GM12878 (cell line): ENCODE measurements around the gene IRAK3. TPM values are rescaled to one million over a fixed set of nuclear protein-coding genes. Genes with fewer than 3 reads are reported as not detected.
"Not testable (repeated sequence)": the region's sequence is repeated elsewhere in the genome, so short reads cannot be mapped to it uniquely, and the experiment has no call there.

Experiments used
- ATAC-seq: fragments of 200-7000 bp; cut with Tn5 transposase; 3 replicates; pipeline ENCODE4 v1.9.1; 2020; ENCODE audit warnings: mild to moderate bottlenecking, moderate library complexity
- BruUV-seq: library from RNA; stranded (reverse); fragments of 400-500 nt; replicated peaks from 2 replicates; lab custom pipeline; 2021; lab: Mats Ljungman, UMichigan
- CTCF ChIA-PET: fragments of 300-600 bp; sonication (Branson Sonifier 250); formaldehyde crosslinking; extraction: SDS; loops from one replicate; lab custom pipeline; 2021; ENCODE audit warnings: inconsistent platforms; lab: Yijun Ruan, JAX
- POLR2A ChIA-PET: fragments of 350-600 bp; formaldehyde crosslinking; extraction: SDS; loops from one replicate; lab custom pipeline; 2021; ENCODE audit warnings: inconsistent platforms; lab: Charles Lee
- RAD21 ChIA-PET: fragments of 300-600 bp; sonication (Branson Sonifier 250); formaldehyde crosslinking; loops from one replicate; lab custom pipeline; 2023; ENCODE audit warnings: antibody characterized with exemption; ENCODE audit not compliant: unreplicated experiment; lab: Charles Lee
- SMC1A ChIA-PET: fragments of 300-600 bp; sonication (Branson Sonifier 250); formaldehyde crosslinking; loops from one replicate; lab custom pipeline; 2023; ENCODE audit not compliant: unreplicated experiment, uncharacterized antibody; lab: Charles Lee
- DNase-seq: peaks from one replicate; pipeline ENCODE4 v3.0.0-alpha.2; 2011; ENCODE audit warnings: low read depth, low spot score
- FAIRE-seq: peaks from 3 replicates; lab custom pipeline; 2011; peaks lifted over from hg19 to GRCh38; lab: Jason Lieb, UNC
- H2AFZ ChIP-seq: 2 replicates; pipeline ENCODE4 v1.6.0; 2011; ENCODE audit warnings: low read depth, low read length, control low read depth; ENCODE audit not compliant: control insufficient read depth
- H3K27ac ChIP-seq: 2 replicates; pipeline ENCODE4 v1.5.1; 2011; ENCODE audit warnings: control low read depth; ENCODE audit not compliant: control insufficient read depth, insufficient read depth
- H3K27me3 ChIP-seq, 2 experiments: replicated peaks in 1 of 2; 2 replicates each; pipeline versions ENCODE4 v1.6.0 to v1.6.1; 2011; ENCODE audit warnings: low read length in 1 of 2; ENCODE audit not compliant: control insufficient read depth in 2 of 2, insufficient read depth in 2 of 2
- H3K36me3 ChIP-seq, 2 experiments: 2 replicates each; pipeline ENCODE4 v1.5.1; 2011; ENCODE audit warnings: low read length in 1 of 2; ENCODE audit not compliant: control insufficient read depth in 2 of 2, insufficient read depth in 2 of 2
- H3K4me1 ChIP-seq: 2 replicates; pipeline ENCODE4 v1.6.1; 2011; ENCODE audit warnings: mild to moderate bottlenecking, low read length, moderate library complexity, mixed read lengths; ENCODE audit not compliant: control insufficient read depth, insufficient read depth
- H3K4me2 ChIP-seq: 2 replicates; pipeline ENCODE4 v1.6.0; 2011; ENCODE audit warnings: control low read depth; ENCODE audit not compliant: control insufficient read depth, insufficient read depth
- H3K4me3 ChIP-seq: fragments of 200-600 bp; sonication (generic); 2 replicates; pipeline ENCODE4 v1.5.1; 2016
- H3K79me2 ChIP-seq: 2 replicates; pipeline ENCODE4 v1.6.0; 2011; ENCODE audit warnings: low read length; ENCODE audit not compliant: control insufficient read depth, insufficient read depth
- H3K9ac ChIP-seq: 2 replicates; pipeline ENCODE4 v1.8.0; 2011; ENCODE audit warnings: low read length, control low read depth, mixed read lengths; ENCODE audit not compliant: control insufficient read depth, insufficient read depth
- H3K9me3 ChIP-seq: replicated peaks from 3 replicates; pipeline ENCODE4 v1.5.1; 2011; ENCODE audit warnings: mild to moderate bottlenecking, low read length; ENCODE audit not compliant: control insufficient read depth, insufficient read depth
- H4K20me1 ChIP-seq: 2 replicates; pipeline ENCODE4 v1.6.0; 2011; ENCODE audit not compliant: control insufficient read depth, insufficient read depth
- CBFB ChIP-seq: IDR thresholded peaks from 2 replicates; pipeline ENCODE4 v1.6.1; 2016; ENCODE audit warnings: antibody characterized with exemption, low read depth
- EP300 ChIP-seq, 2 experiments: fragments of 150-350 bp in 1 of 2; IDR thresholded peaks; 2 replicates each; pipeline ENCODE4 v1.6.1; 2011 to 2012; ENCODE audit warnings: low read depth in 2 of 2, low read length in 2 of 2, borderline replicate concordance in 1 of 2, improper control_type of control experiment in 1 of 2, inconsistent platforms in 1 of 2; ENCODE audit not compliant: control insufficient read depth in 1 of 2
- POLR2A ChIP-seq: IDR thresholded peaks from 2 replicates; pipeline ENCODE4 v1.6.1; 2011; ENCODE audit warnings: low read depth, mild to moderate bottlenecking, low read length
- RAD51 ChIP-seq: fragments of 450-650 bp; IDR thresholded peaks from 2 replicates; pipeline ENCODE4 v1.6.1; 2016; ENCODE audit warnings: moderate library complexity, mild to moderate bottlenecking, inconsistent platforms
- WGBS: methylation state at CpG from one replicate; pipeline ENCODE4 v1.1.6; 2016; ENCODE audit warnings: low lambda C conversion rate; ENCODE audit not compliant: insufficient replicate concordance, insufficient coverage; ENCODE audit errors: missing lambda C conversion rate; 5-methylcytosine and 5-hydroxymethylcytosine counted together
- in situ Hi-C: fragments of 300-500 bp; cut with MboI; formaldehyde crosslinking; loops from 9 replicates; pipeline ENCODE4 v1.14.3; 2018; ENCODE audit warnings: mixed read lengths
- intact Hi-C: fragments of 100-400 bp; cut with micrococcal nuclease; formaldehyde crosslinking; loops from one replicate; pipeline ENCODE4 v1.14.2; 2022; ENCODE audit not compliant: unreplicated experiment
- polyA plus RNA-seq, 11 experiments: library from polyadenylated mRNA; depleted of rRNA in 4 of 11; unstranded in 6 of 11; stranded (reverse) in 5 of 11; fragments of >200 nt; fragmentation: Nextera tagmentation in 4 of 11; fragmentation: Illumina TruSeq in 1 of 11; extraction: Ambion mirVana in 4 of 11; extraction: Trizol in 1 of 11; gene quantifications; 1 replicate in 1 of 11; 2 replicates in 10 of 11; pipeline versions ENCODE4 v1.2.1 to v1.2.3, GENCODE V29; 2011 to 2016; ENCODE audit warnings: inconsistent platforms in 2 of 11, missing spikeins in 2 of 11, low read depth in 1 of 11
- total RNA-seq, 4 experiments: library from RNA; depleted of rRNA in 3 of 4; stranded (reverse); fragments of >200 nt in 3 of 4; fragmentation: Illumina TruSeq in 1 of 4; extraction: Trizol in 1 of 4; gene quantifications; 2 replicates each; pipeline versions ENCODE4 v1.2.1 to v1.2.3, GENCODE V29; 2013 to 2021

IRAK3 gene
- total and polyA plus RNA-seq, 10 of the 15 experiments (the other 5 are each of a cell fraction or from before 2014, with no cell fraction given), result 1.4 to 14.1 (median 5.4) TPM

DNA sequence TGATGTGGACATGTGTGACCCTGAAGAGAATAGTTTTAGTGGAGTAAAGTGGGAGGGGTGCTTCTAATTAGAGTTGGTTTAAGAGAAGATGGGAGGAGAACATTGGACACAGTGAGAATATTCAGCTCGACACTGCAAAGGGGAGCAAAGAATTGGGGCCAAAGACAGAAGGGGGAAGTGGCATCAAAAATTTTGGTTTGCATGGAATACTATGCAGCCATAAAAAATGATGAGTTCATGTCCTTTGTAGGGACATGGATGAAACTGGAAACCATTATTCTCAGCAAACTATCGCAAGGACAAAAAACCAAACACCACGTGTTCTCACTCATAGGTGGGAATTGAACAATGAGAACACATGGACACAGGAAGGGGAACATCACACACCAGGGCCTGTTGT, 4.2 kb upstream of the IRAK3 start:
- H4K20me1 ChIP-seq, CTCF ChIA-PET, H3K9ac ChIP-seq, H3K9me3 ChIP-seq, H3K4me1 ChIP-seq, SMC1A ChIA-PET, intact Hi-C loops, in situ Hi-C loops, H3K79me2 ChIP-seq, RAD21 ChIA-PET, H3K27me3 ChIP-seq, FAIRE-seq, H3K4me3 ChIP-seq, H3K4me2 ChIP-seq, DNase-seq, H3K27ac ChIP-seq, H2AFZ ChIP-seq, BruUV-seq, H3K36me3 ChIP-seq, ATAC-seq: not testable (repeated sequence)
- WGBS, result 74% methylated on average over 2 of the region's 3 CpGs
- POLR2A ChIA-PET, result interaction anchor here (0.9 kb wide), 1 partner anchor 9 kb away, joined by 3 read pairs; no protein-coding TSS in a partner anchor

DNA sequence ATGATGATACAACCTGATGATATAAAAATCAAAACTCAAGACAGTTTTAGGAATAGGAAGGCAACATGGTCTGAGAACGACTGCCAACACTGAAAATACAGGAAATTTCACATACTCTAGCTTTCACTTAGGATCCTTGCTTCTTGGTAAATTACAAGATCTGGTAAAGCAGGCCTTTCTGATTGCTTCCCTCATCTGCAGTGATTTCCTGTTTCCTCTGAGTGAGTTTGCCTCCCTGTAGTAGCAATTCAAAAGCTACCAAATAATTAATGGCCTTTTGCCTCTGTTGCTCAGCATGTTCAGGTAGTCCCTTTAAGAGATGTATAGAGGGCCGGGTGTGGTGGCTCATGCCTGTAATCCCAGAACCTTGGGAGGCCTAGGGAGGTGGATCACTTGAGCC, 2.0 kb upstream of the IRAK3 start:
- Histone ChIP-seq H3K9ac (no peak overlapping the region), H3K4me2 (no peak overlapping the region), H3K27ac (no peak overlapping the region), H3K4me1 (peaks cover 7% of the 10 kb centered on the region), H4K20me1 (no peaks in the 10 kb centered on the region), H3K9me3 (no peaks in the 10 kb centered on the region; the same call in 2 of the 3 replicates), H3K27me3 (peaks cover 0 to 5% of the 10 kb centered on the region in 2 experiments; a peak in 1 of 4 replicates), H3K36me3 (no peaks in the 10 kb centered on the region), H2AFZ (no peak overlapping the region; the same call in 1 of the 2 replicates), H3K79me2 (peaks cover 6% of the 10 kb centered on the region), H3K4me3 (no peak overlapping the region)
- no peak for ATAC-seq
- no TSS peak for BruUV-seq
- intact Hi-C loops (no loop called here), in situ Hi-C loops (no loop called here)
- 42% methylated on average over 2 of the region's 2 CpGs for WGBS
- ChIA-PET RAD21 (no interaction called here), SMC1A (interaction anchor here (0.6 to 2.0 kb wide), 4 partner anchors 10 to 50 kb away, joined by 3 to 6 read pairs (median 4); no protein-coding TSS in a partner anchor), POLR2A (no interaction called here), CTCF (interaction anchor here (0.5 to 1.7 kb wide), 3 partner anchors 11 to 49 kb away, joined by 5 read pairs; partner anchors contain the start of gene TMBIM4)
- no peak for FAIRE-seq
- TF ChIP-seq EP300 (IDR thresholded peaks at IDR 0.05; ENCODE audit: borderline replicate concordance in 1 of 2, control insufficient read depth in 1 of 2, low read depth in 2 of 2, low read length in 2 of 2) (no peak), POLR2A (no peak), CBFB (no peak), RAD51 (no peak)
- DNase-seq, result no peak
